BLaER1 (cell line): Measurements from ENCODE around the gene CYFIP1.
A peak's percentile ranks its signal among the peaks of the same experiment; 100 is the strongest.

ENCODE experiments used
- H3K27ac ChIP-seq: shearing (Covaris generic); formaldehyde crosslinking; 2 replicates; pipeline ENCODE4 v1.8.1; 2022
- H3K27me3 ChIP-seq: shearing (Covaris generic); formaldehyde crosslinking; 2 replicates; pipeline ENCODE4 v1.8.1; 2022
- H3K36me3 ChIP-seq: shearing (Covaris generic); formaldehyde crosslinking; 2 replicates; pipeline ENCODE4 v1.8.1; 2022
- H3K4me1 ChIP-seq: shearing (Covaris generic); formaldehyde crosslinking; 2 replicates; pipeline ENCODE4 v1.8.1; 2022
- H3K4me2 ChIP-seq: shearing (Covaris generic); formaldehyde crosslinking; 2 replicates; pipeline ENCODE4 v1.8.1; 2022
- H3K4me3 ChIP-seq: shearing (Covaris generic); formaldehyde crosslinking; 2 replicates; pipeline ENCODE4 v1.8.1; 2022
- H3K9ac ChIP-seq: shearing (Covaris generic); formaldehyde crosslinking; 2 replicates; pipeline ENCODE4 v1.8.1; 2022
- H3K9me3 ChIP-seq: shearing (Covaris generic); formaldehyde crosslinking; 2 replicates; pipeline ENCODE4 v1.8.1; 2022
- H4K20me1 ChIP-seq: shearing (Covaris generic); formaldehyde crosslinking; 2 replicates; pipeline ENCODE4 v1.8.1; 2022
- Cebpa-rat ChIP-seq: shearing (Covaris generic); IDR thresholded peaks from 2 replicates; pipeline ENCODE4 v1.8.1; 2022

Gene CYFIP1

DNA sequence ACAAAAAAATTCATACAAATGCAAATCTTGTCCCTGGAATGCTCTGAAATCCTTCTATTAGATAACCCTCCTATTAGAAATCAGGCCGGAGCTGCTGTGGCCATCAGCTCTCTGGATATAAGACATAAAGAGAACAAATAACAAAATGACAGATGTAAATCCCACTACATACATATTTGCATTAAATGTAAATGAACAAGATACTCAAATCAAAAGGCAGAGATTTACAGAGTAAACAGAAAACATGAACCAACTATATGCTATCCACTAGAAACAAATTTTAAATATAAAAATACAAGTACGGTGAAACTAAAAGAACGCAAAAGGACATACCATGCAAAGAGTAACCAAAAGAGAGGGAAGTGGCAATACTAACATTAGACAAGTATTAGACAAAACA is 10.7 kb downstream of the CYFIP1 start:
- H3K4me2 ChIP-seq: peak overlapping the region; percentile 65
- H3K4me3 ChIP-seq: no peak overlapping the region
- peaks cover 39% of the 10 kb centered on the region for H3K36me3 ChIP-seq
- no peak for TF ChIP-seq Cebpa-rat
- H3K9me3 ChIP-seq: peaks cover 25% of the 10 kb centered on the region
- H3K9ac ChIP-seq: no peak overlapping the region
- H3K4me1 ChIP-seq: peaks cover 79% of the 10 kb centered on the region
- no peaks in the 10 kb centered on the region for H3K27me3 ChIP-seq
- peaks cover 89% of the 10 kb centered on the region for H4K20me1 ChIP-seq
- H3K27ac ChIP-seq: no peak overlapping the region; the same call in 1 of the 2 replicates

DNA sequence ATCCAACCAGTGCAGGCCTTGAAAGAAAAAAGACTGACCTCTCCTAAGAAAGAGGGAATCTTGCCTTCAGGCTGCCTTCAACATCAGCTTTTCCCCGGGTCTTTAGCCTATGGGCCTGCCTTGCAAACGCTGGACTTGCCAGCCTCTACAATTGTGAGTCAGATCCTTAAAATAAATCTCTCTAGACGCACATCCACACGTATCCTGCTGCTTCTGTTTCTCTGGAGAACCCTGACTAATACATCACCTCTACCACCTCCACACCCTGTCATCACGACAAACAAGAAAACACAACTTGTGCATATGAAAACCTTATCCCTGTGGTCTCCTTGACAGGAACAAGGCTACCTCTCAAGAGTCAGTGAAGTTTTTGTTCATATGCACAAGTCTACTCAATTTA is 11.8 kb downstream of the CYFIP1 start:
- Histone ChIP-seq H3K9ac (peak overlapping the region; percentile 48), H3K4me1 (peaks cover 79% of the 10 kb centered on the region), H3K27me3 (no peaks in the 10 kb centered on the region), H3K4me2 (peak overlapping the region; percentile 65), H4K20me1 (peaks cover 89% of the 10 kb centered on the region), H3K27ac (peak overlapping the region; percentile 60; the same call in 1 of the 2 replicates), H3K36me3 (peaks cover 39% of the 10 kb centered on the region), H3K9me3 (peaks cover 25% of the 10 kb centered on the region), H3K4me3 (no peak overlapping the region)
- no peak for TF ChIP-seq Cebpa-rat

DNA sequence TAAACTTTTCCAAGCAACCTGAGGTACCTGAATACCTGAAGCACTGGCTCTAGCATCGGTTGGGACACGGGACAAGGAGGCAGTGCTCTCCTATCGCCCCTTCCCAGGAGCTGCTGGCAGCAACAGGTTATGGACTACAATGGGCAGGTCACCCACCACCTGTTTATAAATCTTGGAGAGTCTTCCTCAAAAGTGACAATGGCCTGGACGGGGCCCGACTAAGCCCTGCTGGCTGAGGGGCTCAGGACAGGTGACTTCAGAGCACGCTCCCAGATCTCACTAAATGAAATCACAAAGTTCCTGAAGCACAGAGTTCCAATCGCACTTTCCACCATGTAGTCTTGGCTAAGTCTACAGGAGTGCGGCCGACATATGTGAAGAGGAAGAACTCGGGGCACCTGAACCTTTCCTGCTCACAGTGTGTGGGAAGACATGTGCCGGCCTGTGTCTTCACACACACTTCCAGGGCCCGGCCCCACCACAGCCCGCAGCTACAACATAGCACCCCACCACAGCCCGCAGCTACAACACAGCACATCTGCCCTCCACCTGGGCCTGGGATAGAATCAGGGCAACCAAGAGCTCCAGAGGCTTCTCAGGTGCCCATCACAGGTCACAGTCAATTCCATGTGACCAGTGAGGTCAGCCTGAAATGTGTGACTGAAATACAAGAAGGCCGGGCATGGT is 12.9 kb downstream of the CYFIP1 start:
- Histone ChIP-seq H3K27ac (peak overlapping the region; percentile 60), H4K20me1 (peaks cover 89% of the 10 kb centered on the region), H3K9ac (0 out of 2 replicates have a peak overlapping the region, but pooled peaks have one; percentile 20)

DNA sequence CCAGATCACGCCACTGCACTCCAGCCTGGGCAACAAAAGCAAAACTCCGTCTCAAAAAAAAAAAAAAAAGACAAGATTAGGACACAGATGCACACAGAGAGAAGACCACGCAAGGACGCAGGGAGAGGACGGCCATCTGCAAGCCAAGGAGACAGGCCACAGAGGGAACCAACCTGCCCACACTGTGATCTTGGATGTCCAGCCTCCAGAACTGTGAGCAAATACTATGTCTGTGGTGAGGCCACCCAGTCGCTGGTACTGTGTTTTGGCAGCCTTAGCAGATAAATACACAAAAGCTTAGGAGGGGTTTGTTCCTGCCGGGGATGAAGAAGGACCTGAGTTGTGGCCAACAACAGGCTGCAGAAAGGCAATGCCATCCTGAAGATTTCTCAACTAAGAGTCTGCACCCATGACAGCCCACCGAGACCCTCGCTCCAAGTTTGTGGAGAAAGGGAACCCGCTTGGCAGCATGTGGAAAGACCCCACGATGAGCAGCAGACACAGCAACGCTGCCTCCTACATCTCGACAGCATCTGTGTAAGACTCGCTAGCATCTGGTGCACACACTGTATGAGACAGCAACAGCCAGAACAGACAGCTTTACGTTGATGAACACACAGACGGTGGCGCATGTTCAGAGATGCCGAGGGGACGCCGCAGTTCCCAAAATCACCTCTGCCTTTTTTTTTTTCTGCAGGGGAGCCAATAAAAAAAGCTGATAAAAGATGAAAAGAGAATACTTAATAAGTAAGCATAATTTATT is 13.7 kb downstream of the CYFIP1 start:
- no peak overlapping the region for H3K27ac ChIP-seq
- TF ChIP-seq Cebpa-rat: no peak
- peaks cover 89% of the 10 kb centered on the region for H4K20me1 ChIP-seq
- no peak overlapping the region for H3K9ac ChIP-seq
- H3K27me3 ChIP-seq: no peaks in the 10 kb centered on the region
- H3K4me3 ChIP-seq: no peak overlapping the region
- peak overlapping the region; percentile 65; the same call in 1 of the 2 replicates for H3K4me2 ChIP-seq
- peaks cover 80% of the 10 kb centered on the region for H3K4me1 ChIP-seq
- H3K9me3 ChIP-seq: peaks cover 23% of the 10 kb centered on the region
- peaks cover 37% of the 10 kb centered on the region for H3K36me3 ChIP-seq

More for the DNA sequence above, 12.9 kb downstream of the CYFIP1 start:
- no peak for TF ChIP-seq Cebpa-rat
- H3K36me3 ChIP-seq: peaks cover 39% of the 10 kb centered on the region
- peaks cover 79% of the 10 kb centered on the region for H3K4me1 ChIP-seq
- H3K4me2 ChIP-seq: peak overlapping the region; percentile 65
- H3K4me3 ChIP-seq: no peak overlapping the region
- no peaks in the 10 kb centered on the region for H3K27me3 ChIP-seq
- H3K9me3 ChIP-seq: peaks cover 25% of the 10 kb centered on the region

DNA sequence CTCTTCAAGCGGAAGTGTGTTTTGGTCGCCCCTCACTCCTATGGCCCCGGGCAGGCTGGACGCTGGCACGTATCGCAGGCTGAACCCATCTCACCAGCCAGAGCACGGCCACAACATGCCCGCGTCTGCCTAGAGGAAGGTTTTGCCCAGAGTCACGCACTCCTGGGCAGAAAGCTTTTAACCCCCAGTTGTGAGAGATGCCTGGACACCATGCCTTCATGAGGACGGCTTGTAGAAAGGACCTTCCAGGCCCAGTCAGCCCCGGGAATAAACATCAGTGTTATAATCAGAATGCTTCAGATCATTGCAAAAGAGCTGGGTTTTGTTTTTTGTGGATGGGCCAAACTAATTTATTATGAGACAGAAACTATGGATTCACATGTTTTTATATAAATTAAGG is 16.5 kb downstream of the CYFIP1 start:
- Histone ChIP-seq H4K20me1 (peaks cover 100% of the 10 kb centered on the region), H3K27ac (peak overlapping the region; percentile 67; the same call in 1 of the 2 replicates), H3K4me2 (peak overlapping the region; percentile 98), H3K9me3 (no peaks in the 10 kb centered on the region), H3K4me3 (no peak overlapping the region), H3K36me3 (peaks cover 23% of the 10 kb centered on the region), H3K4me1 (peaks cover 97% of the 10 kb centered on the region), H3K9ac (peak overlapping the region; percentile 48; the same call in 1 of the 2 replicates), H3K27me3 (no peaks in the 10 kb centered on the region)
- no peak for TF ChIP-seq Cebpa-rat

GRCh38 chr15:22962611-22963010 is 17.6 kb downstream of the CYFIP1 start:
- Histone ChIP-seq H3K9me3 (no peaks in the 10 kb centered on the region), H3K4me1 (peaks cover 97% of the 10 kb centered on the region), H3K27ac (no peak overlapping the region), H4K20me1 (peaks cover 100% of the 10 kb centered on the region), H3K27me3 (no peaks in the 10 kb centered on the region), H3K4me2 (peak overlapping the region; percentile 98), H3K4me3 (no peak overlapping the region), H3K36me3 (peaks cover 23% of the 10 kb centered on the region), H3K9ac (no peak overlapping the region)
- no peak for TF ChIP-seq Cebpa-rat

DNA sequence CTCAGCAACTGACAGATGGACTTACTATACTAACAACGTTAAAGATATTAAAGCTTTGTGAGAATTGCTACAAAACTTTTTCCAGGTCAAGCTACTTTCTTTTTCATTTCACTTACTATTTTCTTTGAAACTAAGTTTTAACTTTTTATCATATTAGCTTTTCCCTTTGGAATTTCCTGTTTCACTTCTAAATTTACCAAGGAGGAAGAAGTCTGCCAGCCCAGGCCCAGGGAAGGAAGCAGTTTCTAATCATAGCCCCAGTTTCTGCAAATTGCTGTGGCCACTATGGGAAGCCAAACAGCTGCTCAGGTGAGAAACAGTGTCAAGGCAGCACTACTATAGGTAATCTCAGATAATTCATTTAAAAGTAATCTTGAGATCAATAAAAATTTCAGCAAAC is 18.4 kb downstream of the CYFIP1 start:
- Histone ChIP-seq H3K9me3 (no peaks in the 10 kb centered on the region), H3K27me3 (no peaks in the 10 kb centered on the region), H3K36me3 (peaks cover 16% of the 10 kb centered on the region), H3K4me2 (peak overlapping the region; percentile 98), H3K9ac (peak overlapping the region; percentile 30; the same call in 1 of the 2 replicates), H3K4me3 (no peak overlapping the region), H4K20me1 (peaks cover 100% of the 10 kb centered on the region), H3K27ac (peak overlapping the region; percentile 57), H3K4me1 (peaks cover 97% of the 10 kb centered on the region)
- TF ChIP-seq Cebpa-rat: no peak

DNA sequence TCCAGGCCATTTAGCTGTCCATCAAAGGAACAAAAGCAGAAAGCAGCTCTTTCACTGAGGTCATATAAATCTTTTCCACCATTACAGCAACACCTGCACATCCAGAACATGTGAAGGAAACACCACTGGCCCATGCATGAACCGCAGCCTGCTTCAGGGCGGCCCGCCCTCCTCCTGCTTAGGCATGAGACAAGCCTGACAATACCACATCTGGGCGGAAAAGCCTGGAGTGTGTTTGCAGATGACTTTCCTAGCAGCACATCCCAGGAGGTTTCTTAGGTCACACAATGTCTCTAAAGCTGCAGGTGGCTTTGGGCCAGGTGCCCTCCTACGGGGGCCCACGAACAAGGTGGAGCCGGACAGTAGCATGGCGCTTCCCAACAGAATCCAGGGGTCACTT is 19.6 kb downstream of the CYFIP1 start:
- Histone ChIP-seq H3K27me3 (no peaks in the 10 kb centered on the region), H3K36me3 (peaks cover 5% of the 10 kb centered on the region; the same call in 1 of the 2 replicates), H3K9ac (peak overlapping the region; percentile 59; the same call in 1 of the 2 replicates), H3K4me2 (peak overlapping the region; percentile 98), H3K9me3 (no peaks in the 10 kb centered on the region), H3K27ac (peak overlapping the region; percentile 75; the same call in 1 of the 2 replicates), H3K4me1 (peaks cover 100% of the 10 kb centered on the region), H4K20me1 (peaks cover 93% of the 10 kb centered on the region), H3K4me3 (peak overlapping the region; percentile 57)
- TF ChIP-seq Cebpa-rat: no peak

GRCh38 chr15:22960126-22960525 is 20.0 kb downstream of the CYFIP1 start:
- Histone ChIP-seq H3K27me3 (no peaks in the 10 kb centered on the region), H3K9ac (peak overlapping the region; percentile 59; the same call in 1 of the 2 replicates), H4K20me1 (peaks cover 93% of the 10 kb centered on the region), H3K27ac (peak overlapping the region; percentile 75), H3K4me2 (peak overlapping the region; percentile 98), H3K9me3 (no peaks in the 10 kb centered on the region), H3K4me3 (peak overlapping the region; percentile 57), H3K4me1 (peaks cover 100% of the 10 kb centered on the region), H3K36me3 (peaks cover under 1% of the 10 kb centered on the region; the same call in 1 of the 2 replicates)
- no peak for TF ChIP-seq Cebpa-rat
